ENCODE data around the gene IL17D.

- TF ChIP-seq POLR2A (IDR thresholded peaks at IDR 0.05) (no peak), CTCF (IDR thresholded peaks at IDR 0.05) (no peak)
These were observed 8.0 kb downstream of the IL17D start for GRCh38 chr13:20711301-20712044.

Data from body of pancreas (tissue), 4 donors.